ENCODE data around the gene AATF. TPM values are rescaled to one million over a fixed set of nuclear protein-coding genes. Genes with fewer than 3 reads are reported as not detected.

The AATF gene, protein sequence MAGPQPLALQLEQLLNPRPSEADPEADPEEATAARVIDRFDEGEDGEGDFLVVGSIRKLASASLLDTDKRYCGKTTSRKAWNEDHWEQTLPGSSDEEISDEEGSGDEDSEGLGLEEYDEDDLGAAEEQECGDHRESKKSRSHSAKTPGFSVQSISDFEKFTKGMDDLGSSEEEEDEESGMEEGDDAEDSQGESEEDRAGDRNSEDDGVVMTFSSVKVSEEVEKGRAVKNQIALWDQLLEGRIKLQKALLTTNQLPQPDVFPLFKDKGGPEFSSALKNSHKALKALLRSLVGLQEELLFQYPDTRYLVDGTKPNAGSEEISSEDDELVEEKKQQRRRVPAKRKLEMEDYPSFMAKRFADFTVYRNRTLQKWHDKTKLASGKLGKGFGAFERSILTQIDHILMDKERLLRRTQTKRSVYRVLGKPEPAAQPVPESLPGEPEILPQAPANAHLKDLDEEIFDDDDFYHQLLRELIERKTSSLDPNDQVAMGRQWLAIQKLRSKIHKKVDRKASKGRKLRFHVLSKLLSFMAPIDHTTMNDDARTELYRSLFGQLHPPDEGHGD
- total RNA-seq, result 10 to 100 TPM; 67.1 to 71.6 TPM

DNA sequence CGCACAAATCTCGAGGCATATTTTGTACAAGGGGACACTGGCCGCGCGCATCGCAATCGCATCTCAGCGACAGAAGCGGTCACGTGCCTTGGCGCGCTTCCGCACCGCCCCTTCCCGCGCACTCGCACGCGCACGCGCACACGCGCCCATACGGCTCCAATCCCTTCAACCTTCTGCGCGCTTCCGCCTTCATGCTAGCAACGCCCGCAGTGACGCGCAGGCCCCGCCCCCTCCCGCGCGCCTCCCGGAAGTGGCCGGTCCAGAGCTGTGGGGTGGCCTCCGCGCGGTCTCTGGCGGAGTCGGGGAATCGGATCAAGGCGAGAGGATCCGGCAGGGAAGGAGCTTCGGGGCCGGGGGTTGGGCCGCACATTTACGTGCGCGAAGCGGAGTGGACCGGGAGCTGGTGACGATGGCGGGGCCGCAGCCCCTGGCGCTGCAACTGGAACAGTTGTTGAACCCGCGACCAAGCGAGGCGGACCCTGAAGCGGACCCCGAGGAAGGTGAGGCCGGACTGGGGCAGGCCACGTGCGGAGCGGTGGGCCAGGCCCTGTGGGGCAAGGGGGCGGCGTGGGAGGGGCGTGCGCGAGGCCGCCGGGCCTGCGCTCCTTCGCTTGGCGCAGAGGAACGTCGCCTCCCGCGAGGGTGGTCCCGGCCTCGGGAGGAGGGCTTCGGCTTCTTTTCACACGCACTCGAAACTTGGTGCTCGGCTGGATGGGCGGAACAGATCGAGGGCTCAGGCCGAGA lies at the start of gene AATF:
Gene AATF (plus strand): TSS at position 238 of the 744 bp plus-strand sequence. CDS start 172 bp downstream, at position 410.
- H3K36me3 Mint-ChIP-seq, result peaks cover 29% of the 10 kb centered on the region
- H3K9me3 Mint-ChIP-seq, result no peaks in the 10 kb centered on the region
- peak within 1 kb of the TSS; percentile 96 for H3K4me3 Mint-ChIP-seq
- POLR2A ChIA-PET, result interaction anchor here (0.6 to 2.3 kb wide), 8 partner anchors 10 to 413 kb away, joined by 3 to 14 read pairs (median 3); partner anchors contain the start of genes LHX1 and MRM1
- peak; percentile 97 for ATAC-seq (ENCODE audit: low read depth)
- peak within 1 kb of the TSS; percentile 96 for H3K27ac Mint-ChIP-seq
- peaks cover 39% of the 10 kb centered on the region for H3K27me3 Mint-ChIP-seq
- H3K4me1 Mint-ChIP-seq, result peaks cover 47% of the 10 kb centered on the region
- peak; percentile 99 for DNase-seq

DNA sequence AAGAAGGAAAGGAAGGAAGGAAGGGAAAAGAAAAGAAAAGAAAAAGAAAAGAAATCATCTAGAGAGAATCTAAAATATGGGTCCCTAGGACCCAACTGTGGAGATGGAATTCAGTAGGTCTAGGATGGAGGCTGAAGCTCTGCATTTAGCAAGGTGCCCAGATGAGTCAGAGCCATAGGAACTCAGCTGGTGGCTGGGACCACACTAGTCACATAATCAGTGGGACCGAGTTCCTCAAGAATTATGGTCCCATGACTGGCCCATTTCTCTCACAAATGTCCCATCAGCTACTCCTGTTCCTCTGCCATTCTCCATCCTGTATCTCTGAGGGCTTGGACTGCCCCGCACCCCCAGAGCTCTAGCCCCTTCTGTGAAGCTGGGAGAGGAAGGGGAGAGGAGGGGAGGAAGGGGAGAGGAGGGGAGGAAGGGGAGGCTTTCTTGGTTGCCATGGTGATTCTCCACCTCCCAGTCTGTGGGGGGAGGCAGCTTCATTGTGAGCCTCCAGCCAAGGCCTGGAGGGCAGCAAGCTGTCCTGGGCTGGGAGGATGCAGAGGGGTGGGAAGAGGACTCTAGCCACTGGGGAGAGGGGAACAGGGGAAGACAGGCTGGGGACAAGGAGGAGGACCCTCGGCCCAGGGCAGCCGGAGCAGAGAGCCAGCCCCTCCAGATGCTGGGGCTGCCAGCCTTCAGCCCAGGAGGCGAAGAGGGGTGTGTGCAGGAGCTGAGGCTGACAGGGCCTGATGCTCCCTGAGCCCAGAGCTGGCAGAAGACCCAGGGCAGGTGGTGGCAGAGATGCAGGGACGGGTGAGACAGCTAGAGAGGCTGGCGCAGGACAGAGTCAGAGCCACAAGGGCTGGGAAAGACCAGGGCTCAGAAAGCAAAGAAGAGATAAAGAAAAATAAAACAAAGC lies 49.2 kb upstream of the AATF start:
- H3K4me1 Mint-ChIP-seq, result no peaks in the 10 kb centered on the region
- H3K9me3 Mint-ChIP-seq, result no peaks in the 10 kb centered on the region
- peaks cover 8% of the 10 kb centered on the region for H3K27me3 Mint-ChIP-seq
- no peak for ATAC-seq (ENCODE audit: low read depth)
- H3K4me3 Mint-ChIP-seq, result no peak overlapping the region
- H3K27ac Mint-ChIP-seq, result no peak overlapping the region
- no peaks in the 10 kb centered on the region for H3K36me3 Mint-ChIP-seq
- DNase-seq, result no peak
- POLR2A ChIA-PET, result no interaction called here

DNA sequence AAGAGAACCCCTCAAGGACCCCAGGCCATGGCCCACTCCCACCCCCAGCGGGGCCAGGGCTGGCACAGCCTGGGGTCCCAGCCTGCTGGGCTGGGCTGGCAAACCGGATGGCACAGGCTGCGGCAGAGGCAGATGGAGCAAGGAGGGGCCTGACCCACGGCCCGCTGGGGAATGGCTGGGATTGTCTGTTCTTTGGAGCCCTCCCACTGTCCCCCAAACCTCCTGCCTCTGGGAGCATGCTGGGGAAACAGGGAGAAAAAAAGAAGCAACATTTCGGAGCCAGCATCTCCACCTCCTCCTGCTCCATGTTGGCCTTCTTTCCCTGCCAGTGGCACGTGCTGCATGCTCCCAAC lies 48.6 kb upstream of the AATF start:
- Mint-ChIP-seq H3K9me3 (no peaks in the 10 kb centered on the region), H3K27ac (no peak overlapping the region), H3K27me3 (peaks cover 11% of the 10 kb centered on the region), H3K4me3 (no peak overlapping the region), H3K4me1 (no peaks in the 10 kb centered on the region), H3K36me3 (no peaks in the 10 kb centered on the region)
- ATAC-seq (ENCODE audit: low read depth) (no peak), DNase-seq (no peak)
- POLR2A ChIA-PET, result no interaction called here

DNA sequence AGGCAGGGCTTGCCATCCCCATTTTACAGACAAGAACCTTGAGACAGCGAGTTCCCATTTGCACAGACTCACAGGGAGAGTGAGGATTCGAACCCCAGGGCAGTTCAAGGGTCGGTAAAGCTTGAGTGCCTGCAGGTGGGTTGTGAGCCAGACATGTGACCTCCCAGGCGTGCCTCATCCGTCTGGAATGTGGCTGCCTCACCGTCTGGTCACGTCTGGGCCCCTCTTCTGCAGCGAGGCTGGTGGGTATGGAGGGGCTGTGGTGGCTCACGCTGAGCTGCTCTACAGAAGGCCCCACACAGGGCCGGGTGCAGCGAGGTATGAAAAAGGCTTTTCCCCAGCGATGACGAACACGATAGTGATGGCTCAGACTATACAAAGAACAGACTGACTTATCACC lies 47.2 kb upstream of the AATF start:
- peaks cover 7% of the 10 kb centered on the region for H3K27me3 Mint-ChIP-seq
- ATAC-seq (ENCODE audit: low read depth) (no peak), DNase-seq (no peak)
- H3K36me3 Mint-ChIP-seq, result no peaks in the 10 kb centered on the region
- no peak overlapping the region for H3K27ac Mint-ChIP-seq
- no peaks in the 10 kb centered on the region for H3K4me1 Mint-ChIP-seq
- POLR2A ChIA-PET, result no interaction called here
- no peaks in the 10 kb centered on the region for H3K9me3 Mint-ChIP-seq
- H3K4me3 Mint-ChIP-seq, result no peak overlapping the region

DNA sequence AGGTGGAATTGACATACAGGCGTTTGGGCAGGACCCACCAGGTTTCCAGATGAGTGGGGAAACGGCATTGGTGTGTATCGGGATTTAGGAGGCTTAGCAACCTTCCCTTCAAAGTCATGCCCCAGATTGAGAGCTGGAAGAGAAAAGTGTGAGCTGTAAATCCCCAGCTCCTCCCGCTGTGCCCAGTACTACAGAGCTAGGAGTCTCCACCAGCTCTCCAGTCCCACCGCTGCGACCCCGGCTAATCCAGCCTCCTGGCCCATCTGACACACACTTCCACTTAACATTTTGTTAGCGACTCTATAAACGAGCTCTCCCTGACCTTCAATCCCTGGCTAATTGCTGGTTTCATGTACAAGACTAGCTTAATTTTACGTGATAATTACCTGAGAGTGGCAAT lies 41.3 kb upstream of the AATF start:
- Mint-ChIP-seq H3K4me3 (no peak overlapping the region), H3K27ac (no peak overlapping the region), H3K27me3 (peaks cover 39% of the 10 kb centered on the region), H3K9me3 (no peaks in the 10 kb centered on the region), H3K36me3 (no peaks in the 10 kb centered on the region), H3K4me1 (no peaks in the 10 kb centered on the region)
- POLR2A ChIA-PET, result no interaction called here
- ATAC-seq (ENCODE audit: low read depth) (no peak), DNase-seq (no peak)

DNA sequence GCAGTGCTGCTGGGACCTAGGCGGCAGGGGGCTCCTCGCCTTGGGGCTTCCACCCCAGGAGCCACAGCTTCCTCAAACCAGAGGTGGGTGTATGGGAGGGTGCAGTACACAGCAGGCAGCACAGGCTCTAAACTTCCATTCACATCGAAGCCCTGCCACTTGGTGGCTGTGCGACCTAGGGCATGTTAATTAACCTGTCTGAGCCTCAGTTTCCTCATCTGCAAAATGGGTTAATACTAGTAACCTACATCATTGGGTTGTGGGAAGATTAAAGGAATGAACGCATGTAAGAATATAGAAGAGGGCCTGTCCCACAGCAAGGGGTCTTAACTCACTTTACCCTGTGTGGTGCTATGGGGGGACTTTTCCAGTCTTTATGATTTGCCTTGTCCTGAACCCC lies 38.2 kb upstream of the AATF start:
- ATAC-seq (ENCODE audit: low read depth) (no peak), DNase-seq (no peak)
- Mint-ChIP-seq H3K27me3 (peaks cover 36% of the 10 kb centered on the region), H3K4me3 (no peak overlapping the region), H3K4me1 (no peaks in the 10 kb centered on the region), H3K27ac (no peak overlapping the region), H3K36me3 (no peaks in the 10 kb centered on the region), H3K9me3 (no peaks in the 10 kb centered on the region)
- POLR2A ChIA-PET, result interaction anchor here (0.7 kb wide), 1 partner anchor 43 kb away, joined by 3 read pairs; no protein-coding TSS in a partner anchor

DNA sequence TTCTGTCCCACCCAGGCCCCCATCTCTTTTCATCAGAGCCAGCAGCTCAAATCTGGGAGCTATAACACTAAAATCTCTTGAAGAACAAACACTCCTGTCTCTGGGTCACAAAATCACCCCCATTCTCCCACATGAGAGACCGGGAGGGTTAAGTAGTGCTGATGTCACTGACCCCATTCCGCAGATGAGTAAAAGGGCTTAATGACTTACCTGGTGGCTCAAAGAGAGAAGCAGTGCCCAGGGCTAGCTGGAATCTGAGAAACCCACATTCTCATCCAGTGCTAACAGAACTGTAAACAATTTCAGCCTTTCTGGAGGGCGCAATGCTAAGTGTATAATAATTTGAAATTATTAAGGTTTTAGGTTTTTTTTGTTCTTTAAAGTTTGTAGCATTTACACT lies 37.8 kb upstream of the AATF start:
- H3K27ac Mint-ChIP-seq, result no peak overlapping the region
- no peak overlapping the region for H3K4me3 Mint-ChIP-seq
- H3K36me3 Mint-ChIP-seq, result no peaks in the 10 kb centered on the region
- DNase-seq (no peak), ATAC-seq (ENCODE audit: low read depth) (no peak)
- H3K4me1 Mint-ChIP-seq, result no peaks in the 10 kb centered on the region
- peaks cover 36% of the 10 kb centered on the region for H3K27me3 Mint-ChIP-seq
- POLR2A ChIA-PET, result interaction anchor here (0.7 kb wide), 1 partner anchor 44 kb away, joined by 3 read pairs; no protein-coding TSS in a partner anchor
- no peaks in the 10 kb centered on the region for H3K9me3 Mint-ChIP-seq

DNA sequence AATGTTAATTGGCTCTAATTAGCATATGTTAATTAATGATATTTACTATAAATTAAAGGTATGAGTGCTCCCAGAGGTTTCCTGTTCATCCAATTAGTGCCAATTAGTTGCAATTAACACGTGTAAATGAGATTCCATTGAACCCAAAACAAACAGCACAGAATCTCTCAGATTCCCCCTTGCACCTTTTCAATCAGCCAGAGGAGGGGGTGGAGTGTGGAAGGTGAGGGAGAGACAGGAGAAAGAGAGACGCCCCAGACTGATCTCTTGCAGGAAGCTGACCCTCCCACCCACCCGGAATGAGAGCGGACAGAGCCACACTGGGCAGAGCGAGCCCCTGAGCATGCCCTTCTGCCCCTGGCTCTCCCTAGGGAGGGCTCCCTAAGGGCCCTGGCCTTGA lies 35.6 kb upstream of the AATF start:
- Mint-ChIP-seq H3K9me3 (no peaks in the 10 kb centered on the region), H3K4me3 (no peak overlapping the region), H3K4me1 (no peaks in the 10 kb centered on the region), H3K27ac (no peak overlapping the region), H3K36me3 (no peaks in the 10 kb centered on the region), H3K27me3 (peaks cover 27% of the 10 kb centered on the region)
- DNase-seq (no peak), ATAC-seq (ENCODE audit: low read depth) (no peak)
- POLR2A ChIA-PET, result no interaction called here

DNA sequence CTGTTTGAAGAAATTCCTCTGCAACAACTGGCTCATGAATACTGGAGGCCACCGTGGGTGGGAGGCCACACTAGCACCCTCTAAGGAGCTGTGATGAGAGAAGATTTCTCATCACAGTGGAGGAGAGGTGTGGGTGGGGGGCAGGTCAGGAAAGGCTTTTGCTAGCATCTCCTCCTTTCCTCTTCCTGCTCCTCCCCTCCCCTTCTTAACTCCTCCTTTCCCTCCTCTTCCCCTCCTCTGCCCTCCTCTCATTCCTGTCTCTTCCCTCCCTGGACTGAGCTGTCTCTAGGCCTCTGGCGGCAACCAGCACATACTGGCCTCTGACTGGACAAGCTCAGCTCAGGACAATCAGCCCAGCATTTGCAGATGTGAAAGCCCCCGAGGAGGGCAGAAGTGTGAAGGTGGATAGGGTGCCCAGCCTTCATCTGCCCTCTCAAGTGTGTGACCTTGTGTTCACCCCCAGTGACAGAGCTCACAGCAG lies 30.5 kb upstream of the AATF start:
- POLR2A ChIA-PET, result interaction anchor here (1.0 kb wide), 1 partner anchor 12 kb away, joined by 3 read pairs; no protein-coding TSS in a partner anchor
- DNase-seq (no peak), ATAC-seq (ENCODE audit: low read depth) (no peak)
- peaks cover 29% of the 10 kb centered on the region for H3K27me3 Mint-ChIP-seq
- H3K4me1 Mint-ChIP-seq, result peaks cover 5% of the 10 kb centered on the region
- no peak overlapping the region for H3K4me3 Mint-ChIP-seq
- H3K27ac Mint-ChIP-seq, result no peak overlapping the region
- H3K9me3 Mint-ChIP-seq, result no peaks in the 10 kb centered on the region
- H3K36me3 Mint-ChIP-seq, result no peaks in the 10 kb centered on the region

DNA sequence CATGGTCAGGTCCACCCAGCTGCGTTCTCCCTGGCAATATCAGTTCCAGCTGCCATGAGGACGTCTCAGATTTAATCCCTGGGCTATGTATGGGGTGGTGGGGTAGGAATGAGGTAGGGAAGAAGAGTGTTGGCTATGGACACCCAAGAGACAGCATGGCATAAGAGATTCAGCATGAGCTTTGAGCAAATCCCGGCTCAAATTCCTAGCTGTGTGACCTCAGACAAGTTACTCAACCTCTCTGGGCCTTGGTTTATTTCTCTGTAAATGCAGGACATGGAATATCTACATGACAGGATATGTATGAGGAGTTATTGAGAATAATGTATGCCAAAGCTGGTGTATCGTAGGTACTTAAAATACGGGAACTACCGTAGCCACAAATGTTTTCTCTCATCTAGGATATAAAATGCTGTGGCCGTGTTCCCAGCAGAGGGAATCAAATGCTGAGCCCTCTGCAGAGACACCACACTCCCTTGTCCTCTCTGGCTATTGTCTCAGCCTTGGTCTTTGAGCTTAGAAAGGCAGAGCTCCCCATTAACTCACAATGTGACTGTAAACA lies 29.3 kb upstream of the AATF start:
- H3K36me3 Mint-ChIP-seq, result no peaks in the 10 kb centered on the region
- no peak overlapping the region for H3K4me3 Mint-ChIP-seq
- ATAC-seq (ENCODE audit: low read depth) (no peak), DNase-seq (no peak)
- peaks cover 30% of the 10 kb centered on the region for H3K27me3 Mint-ChIP-seq
- no peaks in the 10 kb centered on the region for H3K9me3 Mint-ChIP-seq
- no peak overlapping the region for H3K27ac Mint-ChIP-seq
- POLR2A ChIA-PET, result no interaction called here
- peaks cover 5% of the 10 kb centered on the region for H3K4me1 Mint-ChIP-seq

DNA sequence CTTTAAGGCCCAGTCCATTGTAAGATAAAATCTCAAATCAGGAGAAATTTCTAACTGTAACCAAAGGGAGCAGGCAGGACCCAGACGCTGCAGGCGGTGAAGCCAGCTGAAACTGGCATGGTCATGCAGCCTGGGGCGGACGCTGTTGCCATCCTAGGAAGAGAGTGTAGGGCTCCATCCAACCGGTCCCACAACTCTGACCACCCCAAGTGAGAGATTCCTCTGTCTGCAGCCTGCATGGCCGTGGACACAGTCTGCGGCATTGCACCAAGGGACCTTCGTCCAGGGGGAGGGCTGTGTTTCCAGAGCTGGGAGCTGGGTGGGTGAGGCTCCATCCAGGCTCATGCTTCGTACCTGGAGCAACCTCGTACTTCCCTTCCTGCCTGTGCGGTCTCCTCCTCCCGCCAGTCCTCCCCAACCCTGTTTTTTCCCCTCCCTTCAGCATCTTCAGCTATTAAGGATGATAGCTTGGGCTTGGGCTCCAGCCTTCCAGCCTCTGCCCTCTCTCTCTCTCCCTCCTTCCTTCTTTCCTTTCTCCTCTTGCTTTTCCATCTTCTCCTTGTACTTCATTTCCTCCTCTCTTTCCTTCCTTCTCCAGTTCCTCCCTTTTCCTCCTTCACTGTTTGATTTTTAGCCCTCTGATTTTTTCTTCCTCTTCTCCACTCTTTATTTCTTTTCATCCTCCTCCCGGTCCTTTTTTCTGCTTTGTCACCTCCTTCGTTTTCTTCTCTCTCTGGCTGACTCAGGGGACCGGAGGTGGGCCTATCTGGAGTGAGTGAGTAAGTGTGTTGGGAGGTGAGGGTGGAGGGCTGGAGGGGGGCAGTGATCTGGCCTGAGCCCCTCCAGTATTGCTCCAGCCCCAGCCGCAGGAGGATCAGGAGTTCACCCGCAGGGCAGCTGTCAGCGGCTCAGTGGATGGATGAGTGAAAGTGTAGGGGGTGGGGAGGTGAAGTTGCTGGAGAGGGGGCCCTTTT lies 28.4 kb upstream of the AATF start:
- Mint-ChIP-seq H3K4me1 (peaks cover 5% of the 10 kb centered on the region), H3K27me3 (peaks cover 30% of the 10 kb centered on the region), H3K27ac (no peak overlapping the region), H3K9me3 (no peaks in the 10 kb centered on the region), H3K36me3 (no peaks in the 10 kb centered on the region), H3K4me3 (no peak overlapping the region)
- POLR2A ChIA-PET, result no interaction called here
- DNase-seq, result no peak
- ATAC-seq (ENCODE audit: low read depth), result no peak

Measured in activated naive CD8-positive, alpha-beta T cell treated with anti-CD3 and anti-CD28 coated beads, Interleukin-2, amount 10 ng/mL, durations not matched to agents 7 days and 5 days (primary cell).